ENCODE results near the gene NUP160.

Gene NUP160

GRCh38 chr11:47732271-47732670, 115.9 kb downstream of the NUP160 start:
- H3K4me2 ChIP-seq (ENCODE audit: low read depth, low read length, poor library complexity, severe bottlenecking) = no peak overlapping the region
- 0 out of 2 replicates have a peak, but pooled peaks cover 5% of the 10 kb centered on the region for H3F3A ChIP-seq (ENCODE audit: insufficient read depth)
- no peak for TF ChIP-seq CTCF (IDR thresholded peaks at IDR 0.05; ENCODE audit: insufficient read depth, low read length, poor library complexity, severe bottlenecking)
- no peak for TF ChIP-seq EZH2phosphoT487 (conservative IDR thresholded peaks at IDR 0.05; ENCODE audit: low read length)
- no peak overlapping the region for H2AFZ ChIP-seq (ENCODE audit: low read depth, low read length, severe bottlenecking)
- no peaks in the 10 kb centered on the region for H4K20me1 ChIP-seq (ENCODE audit: low read depth, low read length)
- no peak overlapping the region for H3K9ac ChIP-seq (ENCODE audit: low read length)
- no peaks in the 10 kb centered on the region for H3K9me2 ChIP-seq (replicated peaks; ENCODE audit: insufficient read depth, low read length)
- no peaks in the 10 kb centered on the region for H3K79me2 ChIP-seq (ENCODE audit: insufficient read depth, low read length)
- H3K27me3 ChIP-seq (ENCODE audit: low read length) = no peaks in the 10 kb centered on the region
- no peak overlapping the region for H3K27ac ChIP-seq (ENCODE audit: low read depth, low read length)
- H3K4me3 ChIP-seq (ENCODE audit: insufficient read depth, low read length, poor library complexity, severe bottlenecking) = no peak overlapping the region
- H3K9me3 ChIP-seq (ENCODE audit: insufficient read depth, low read length) = no peaks in the 10 kb centered on the region
- peaks cover 64% of the 10 kb centered on the region for H3K36me3 ChIP-seq (ENCODE audit: low read length)

GRCh38 chr11:47731475-47731874, 116.7 kb downstream of the NUP160 start:
- H3K9ac ChIP-seq (ENCODE audit: low read length) = no peak overlapping the region
- no peaks in the 10 kb centered on the region for H3K79me2 ChIP-seq (ENCODE audit: insufficient read depth, low read length)
- H3K9me2 ChIP-seq (replicated peaks; ENCODE audit: insufficient read depth, low read length) = no peaks in the 10 kb centered on the region
- no peak overlapping the region for H3K27ac ChIP-seq (ENCODE audit: low read depth, low read length)
- no peaks in the 10 kb centered on the region for H3K9me3 ChIP-seq (ENCODE audit: insufficient read depth, low read length)
- H2AFZ ChIP-seq (ENCODE audit: low read depth, low read length, severe bottlenecking) = no peak overlapping the region
- H3K4me3 ChIP-seq (ENCODE audit: insufficient read depth, low read length, poor library complexity, severe bottlenecking) = no peak overlapping the region
- no peaks in the 10 kb centered on the region for H3K27me3 ChIP-seq (ENCODE audit: low read length)
- no peaks in the 10 kb centered on the region for H4K20me1 ChIP-seq (ENCODE audit: low read depth, low read length)
- TF ChIP-seq EZH2phosphoT487 (conservative IDR thresholded peaks at IDR 0.05; ENCODE audit: low read length) = no peak
- no peak for TF ChIP-seq CTCF (IDR thresholded peaks at IDR 0.05; ENCODE audit: insufficient read depth, low read length, poor library complexity, severe bottlenecking)
- H3K36me3 ChIP-seq (ENCODE audit: low read length) = peaks cover 63% of the 10 kb centered on the region
- H3F3A ChIP-seq (ENCODE audit: insufficient read depth) = peaks cover 5% of the 10 kb centered on the region; the same call in 1 of the 2 replicates
- no peak overlapping the region for H3K4me2 ChIP-seq (ENCODE audit: low read depth, low read length, poor library complexity, severe bottlenecking)

All from SU-DHL-6 (cell line).